GM23338 (cell line): Measurements from ENCODE around the gene SENP3.
A peak's percentile ranks its signal among the peaks of the same experiment; 100 is the strongest.

Experiments
- CREB1 ChIP-seq: fragments of 250-450 bp; sonication (Bioruptor Pico); IDR thresholded peaks from 2 replicates; pipeline ENCODE4 v1.5.0; 2020; ENCODE audit warnings: low read depth, mild to moderate bottlenecking, moderate library complexity
- EZH2 ChIP-seq: fragments of 200-600 bp; sonication (generic); IDR thresholded peaks from one replicate; pipeline ENCODE4 v1.8.0; 2017; ENCODE audit warnings: antibody characterized with exemption, mild to moderate bottlenecking, low read depth; ENCODE audit not compliant: unreplicated experiment
- EZH2phosphoT487 ChIP-seq: fragments of 200-600 bp; sonication (generic); IDR thresholded peaks from one replicate; pipeline ENCODE4 v1.8.1; 2018; ENCODE audit warnings: antibody characterized with exemption; ENCODE audit not compliant: unreplicated experiment
- POLR2AphosphoS5 ChIP-seq: IDR thresholded peaks from 2 replicates; pipeline ENCODE4 v1.6.1; 2016; ENCODE audit warnings: antibody characterized with exemption, low read depth
- ZNF331 ChIP-seq: fragments of 250-450 bp; sonication (Bioruptor Pico); IDR thresholded peaks from 2 replicates; pipeline ENCODE4 v1.5.0; 2020; ENCODE audit warnings: low read depth, mild to moderate bottlenecking, moderate library complexity
- TF ChIP-seq, protein P1 (sequence below), 2 experiments: fragments of 200-600 bp in 1 of 2; sonication (generic) in 1 of 2; conservative IDR thresholded peaks; 2 replicates each; pipeline versions ENCODE4 v1.5.1 to v1.6.1; 2016 to 2017; ENCODE audit warnings: antibody characterized with exemption in 2 of 2, low read depth in 2 of 2, mild to moderate bottlenecking in 2 of 2, moderate library complexity in 1 of 2
- TF ChIP-seq, protein P2 (sequence below): IDR thresholded peaks from one replicate; pipeline ENCODE4 v1.6.1; 2018; ENCODE audit warnings: antibody characterized with exemption; ENCODE audit not compliant: unreplicated experiment

DNA sequence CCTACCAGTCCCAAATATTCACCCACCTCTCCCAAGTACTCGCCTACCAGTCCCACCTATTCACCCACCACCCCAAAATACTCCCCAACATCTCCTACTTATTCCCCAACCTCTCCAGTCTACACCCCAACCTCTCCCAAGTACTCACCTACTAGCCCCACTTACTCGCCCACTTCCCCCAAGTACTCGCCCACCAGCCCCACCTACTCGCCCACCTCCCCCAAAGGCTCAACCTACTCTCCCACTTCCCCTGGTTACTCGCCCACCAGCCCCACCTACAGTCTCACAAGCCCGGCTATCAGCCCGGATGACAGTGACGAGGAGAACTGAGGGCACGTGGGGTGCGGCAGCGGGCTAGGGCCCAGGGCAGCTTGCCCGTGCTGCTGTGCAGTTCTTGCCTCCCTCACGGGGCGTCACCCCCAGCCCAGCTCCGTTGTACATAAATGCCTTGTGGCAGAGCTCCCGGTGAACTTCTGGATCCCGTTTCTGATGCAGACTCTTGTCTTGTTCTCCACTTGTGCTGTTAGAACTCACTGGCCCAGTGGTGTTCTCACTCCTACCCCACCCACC lies 47.8 kb upstream of the SENP3 start:
- TF ChIP-seq POLR2AphosphoS5 (no peak), EZH2phosphoT487 (no peak), EZH2 (no peak), CREB1 (CRISPR knock-in tag) (no peak), ZNF331 (CRISPR knock-in tag) (no peak)
- TF ChIP-seq, protein P1, sequence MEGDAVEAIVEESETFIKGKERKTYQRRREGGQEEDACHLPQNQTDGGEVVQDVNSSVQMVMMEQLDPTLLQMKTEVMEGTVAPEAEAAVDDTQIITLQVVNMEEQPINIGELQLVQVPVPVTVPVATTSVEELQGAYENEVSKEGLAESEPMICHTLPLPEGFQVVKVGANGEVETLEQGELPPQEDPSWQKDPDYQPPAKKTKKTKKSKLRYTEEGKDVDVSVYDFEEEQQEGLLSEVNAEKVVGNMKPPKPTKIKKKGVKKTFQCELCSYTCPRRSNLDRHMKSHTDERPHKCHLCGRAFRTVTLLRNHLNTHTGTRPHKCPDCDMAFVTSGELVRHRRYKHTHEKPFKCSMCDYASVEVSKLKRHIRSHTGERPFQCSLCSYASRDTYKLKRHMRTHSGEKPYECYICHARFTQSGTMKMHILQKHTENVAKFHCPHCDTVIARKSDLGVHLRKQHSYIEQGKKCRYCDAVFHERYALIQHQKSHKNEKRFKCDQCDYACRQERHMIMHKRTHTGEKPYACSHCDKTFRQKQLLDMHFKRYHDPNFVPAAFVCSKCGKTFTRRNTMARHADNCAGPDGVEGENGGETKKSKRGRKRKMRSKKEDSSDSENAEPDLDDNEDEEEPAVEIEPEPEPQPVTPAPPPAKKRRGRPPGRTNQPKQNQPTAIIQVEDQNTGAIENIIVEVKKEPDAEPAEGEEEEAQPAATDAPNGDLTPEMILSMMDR (conservative IDR thresholded peaks at IDR 0.05; ENCODE audit: low read depth in 2 of 2) = 0 out of 4 replicates have a peak, but pooled peaks of 1 of the 2 experiments have one; percentile 2
- TF ChIP-seq, protein P2, sequence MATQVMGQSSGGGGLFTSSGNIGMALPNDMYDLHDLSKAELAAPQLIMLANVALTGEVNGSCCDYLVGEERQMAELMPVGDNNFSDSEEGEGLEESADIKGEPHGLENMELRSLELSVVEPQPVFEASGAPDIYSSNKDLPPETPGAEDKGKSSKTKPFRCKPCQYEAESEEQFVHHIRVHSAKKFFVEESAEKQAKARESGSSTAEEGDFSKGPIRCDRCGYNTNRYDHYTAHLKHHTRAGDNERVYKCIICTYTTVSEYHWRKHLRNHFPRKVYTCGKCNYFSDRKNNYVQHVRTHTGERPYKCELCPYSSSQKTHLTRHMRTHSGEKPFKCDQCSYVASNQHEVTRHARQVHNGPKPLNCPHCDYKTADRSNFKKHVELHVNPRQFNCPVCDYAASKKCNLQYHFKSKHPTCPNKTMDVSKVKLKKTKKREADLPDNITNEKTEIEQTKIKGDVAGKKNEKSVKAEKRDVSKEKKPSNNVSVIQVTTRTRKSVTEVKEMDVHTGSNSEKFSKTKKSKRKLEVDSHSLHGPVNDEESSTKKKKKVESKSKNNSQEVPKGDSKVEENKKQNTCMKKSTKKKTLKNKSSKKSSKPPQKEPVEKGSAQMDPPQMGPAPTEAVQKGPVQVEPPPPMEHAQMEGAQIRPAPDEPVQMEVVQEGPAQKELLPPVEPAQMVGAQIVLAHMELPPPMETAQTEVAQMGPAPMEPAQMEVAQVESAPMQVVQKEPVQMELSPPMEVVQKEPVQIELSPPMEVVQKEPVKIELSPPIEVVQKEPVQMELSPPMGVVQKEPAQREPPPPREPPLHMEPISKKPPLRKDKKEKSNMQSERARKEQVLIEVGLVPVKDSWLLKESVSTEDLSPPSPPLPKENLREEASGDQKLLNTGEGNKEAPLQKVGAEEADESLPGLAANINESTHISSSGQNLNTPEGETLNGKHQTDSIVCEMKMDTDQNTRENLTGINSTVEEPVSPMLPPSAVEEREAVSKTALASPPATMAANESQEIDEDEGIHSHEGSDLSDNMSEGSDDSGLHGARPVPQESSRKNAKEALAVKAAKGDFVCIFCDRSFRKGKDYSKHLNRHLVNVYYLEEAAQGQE = no peak
